OCI-LY1 (cell line): ENCODE measurements around the gene ARHGEF28.

Experiments
- CTCF ChIP-seq: fragments of 200-600 bp; sonication (generic), shearing (Covaris generic); IDR thresholded peaks from 2 replicates; pipeline ENCODE4 v1.5.1; 2017; ENCODE audit warnings: mild to moderate bottlenecking, antibody characterized with exemption, low read length, moderate library complexity, mixed read lengths
- EZH2 ChIP-seq: fragments of 200-600 bp; sonication (generic), shearing (Covaris generic); IDR thresholded peaks from 2 replicates; pipeline ENCODE4 v1.8.0; 2017; ENCODE audit warnings: borderline replicate concordance, mixed run types, mild to moderate bottlenecking, antibody characterized with exemption, low read length, moderate library complexity, mixed read lengths

- TF ChIP-seq EZH2 (no peak), CTCF (no peak)
Observed at GRCh38 chr5:73825736-73826135, 199.7 kb downstream of the ARHGEF28 start.
